GM12873 (cell line): ENCODE data around the gene BTBD16.

Experiments
- CTCF ChIP-seq: IDR thresholded peaks from 2 replicates; pipeline ENCODE4 v1.5.1; 2012; ENCODE audit warnings: low read depth, mild to moderate bottlenecking, moderate library complexity, low read length, control low read depth; ENCODE audit not compliant: insufficient read depth; ENCODE audit errors: missing control alignments

BTBD16 gene

GRCh38 chr10:122310311-122311050 is 39.4 kb downstream of the BTBD16 start:
- TF ChIP-seq CTCF = no peak

GRCh38 chr10:122311051-122311410 is 39.9 kb downstream of the BTBD16 start:
- TF ChIP-seq CTCF = no peak

- TF ChIP-seq CTCF = no peak
These were observed 40.6 kb downstream of the BTBD16 start for GRCh38 chr10:122311716-122312115.

GRCh38 chr10:122316224-122316884 is 45.3 kb downstream of the BTBD16 start:
- TF ChIP-seq CTCF = no peak

GRCh38 chr10:122321960-122322359 is 50.9 kb downstream of the BTBD16 start:
- no peak for TF ChIP-seq CTCF

GRCh38 chr10:122323189-122323588 is 52.1 kb downstream of the BTBD16 start:
- TF ChIP-seq CTCF = no peak

- no peak for TF ChIP-seq CTCF
These were observed 53.0 kb downstream of the BTBD16 start for GRCh38 chr10:122323941-122324675.
